AG09309 (cell line): ENCODE results near the gene COX7A2.

Experiments used
- DNase-seq: peaks from one replicate; pipeline ENCODE4 v3.0.0-alpha.2; 2010; ENCODE audit warnings: low read depth
- H3K4me3 ChIP-seq: 2 replicates; pipeline ENCODE4 v1.5.1; 2011; ENCODE audit warnings: mild to moderate bottlenecking, low read depth, low read length, moderate library complexity; ENCODE audit not compliant: control insufficient read depth
- CTCF ChIP-seq: IDR thresholded peaks from 2 replicates; pipeline ENCODE4 v1.5.1; 2011; ENCODE audit warnings: mild to moderate bottlenecking, low read depth, low read length, inconsistent platforms; ENCODE audit not compliant: insufficient read depth, control insufficient read depth; ENCODE audit errors: missing control alignments

The COX7A2 gene

GRCh38 chr6:75243333-75244062, at the start of gene COX7A2:
COX7A2 (minus strand) TSS chr6:75243801; CDS start chr6:75243734, 67 bp downstream.
- no peak for TF ChIP-seq CTCF
- peak; percentile 91 for DNase-seq
- H3K4me3 ChIP-seq: peak within 1 kb of the TSS; percentile 95

- no peak for TF ChIP-seq CTCF
- DNase-seq: no peak
- H3K4me3 ChIP-seq: no peak overlapping the region
Measured at GRCh38 chr6:75292555-75292954, 49.0 kb upstream of the COX7A2 start.

GRCh38 chr6:75291744-75292143, 48.1 kb upstream of the COX7A2 start:
- H3K4me3 ChIP-seq: no peak overlapping the region
- no peak for DNase-seq
- no peak for TF ChIP-seq CTCF

GRCh38 chr6:75291331-75291730, 47.7 kb upstream of the COX7A2 start:
- TF ChIP-seq CTCF: no peak
- H3K4me3 ChIP-seq: no peak overlapping the region
- DNase-seq: no peak

DNA sequence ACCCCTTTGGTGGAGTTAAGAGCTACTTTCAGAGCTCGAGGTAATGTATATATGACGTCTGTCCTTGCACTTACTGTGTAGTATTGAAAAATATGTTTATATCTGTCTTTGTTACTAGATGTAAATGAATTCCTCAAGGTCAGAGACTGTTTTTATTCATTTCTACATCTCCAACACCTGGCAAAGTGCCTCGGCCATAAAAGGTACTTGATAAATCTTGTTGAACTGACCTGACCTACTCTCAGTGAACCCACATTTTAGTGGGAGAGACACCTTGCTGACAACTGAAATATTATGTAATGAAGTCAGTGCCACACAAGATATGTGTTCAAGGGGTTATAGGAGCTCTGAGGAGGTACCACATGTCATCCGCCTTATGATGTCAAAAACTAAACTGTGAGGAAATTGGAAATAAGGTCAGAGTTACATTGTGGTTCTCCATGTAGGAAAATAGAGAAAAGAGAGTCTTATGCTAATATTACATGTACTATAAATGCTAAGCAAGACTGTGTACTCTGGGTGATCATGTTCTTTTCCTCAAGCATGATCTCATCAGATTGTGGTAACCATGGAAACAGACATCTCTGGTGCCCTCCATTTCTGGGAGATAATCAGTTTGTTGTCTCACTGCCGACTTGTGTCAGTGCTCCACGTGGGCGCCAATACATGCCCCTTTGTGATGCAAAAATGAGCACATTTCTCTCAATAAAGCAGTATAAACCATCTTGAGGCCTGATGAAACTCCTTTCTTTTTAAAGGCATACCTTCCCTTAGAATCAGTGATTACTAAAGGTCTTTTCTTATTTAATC, 46.7 kb upstream of the COX7A2 start:
- no peak overlapping the region for H3K4me3 ChIP-seq
- TF ChIP-seq CTCF: no peak
- no peak for DNase-seq

GRCh38 chr6:75288023-75288422, 44.4 kb upstream of the COX7A2 start:
- no peak for DNase-seq
- TF ChIP-seq CTCF: no peak
- no peak overlapping the region for H3K4me3 ChIP-seq
